ENCODE results near the gene ADGRE3. TPM values are rescaled to one million over a fixed set of nuclear protein-coding genes. Genes with fewer than 3 reads are reported as not detected.

Gene ADGRE3
- total and polyA plus RNA-seq, 2 donors (not counting 1 experiment from before 2014, with no cell fraction given) = 0.17 to 0.46 TPM

DNA sequence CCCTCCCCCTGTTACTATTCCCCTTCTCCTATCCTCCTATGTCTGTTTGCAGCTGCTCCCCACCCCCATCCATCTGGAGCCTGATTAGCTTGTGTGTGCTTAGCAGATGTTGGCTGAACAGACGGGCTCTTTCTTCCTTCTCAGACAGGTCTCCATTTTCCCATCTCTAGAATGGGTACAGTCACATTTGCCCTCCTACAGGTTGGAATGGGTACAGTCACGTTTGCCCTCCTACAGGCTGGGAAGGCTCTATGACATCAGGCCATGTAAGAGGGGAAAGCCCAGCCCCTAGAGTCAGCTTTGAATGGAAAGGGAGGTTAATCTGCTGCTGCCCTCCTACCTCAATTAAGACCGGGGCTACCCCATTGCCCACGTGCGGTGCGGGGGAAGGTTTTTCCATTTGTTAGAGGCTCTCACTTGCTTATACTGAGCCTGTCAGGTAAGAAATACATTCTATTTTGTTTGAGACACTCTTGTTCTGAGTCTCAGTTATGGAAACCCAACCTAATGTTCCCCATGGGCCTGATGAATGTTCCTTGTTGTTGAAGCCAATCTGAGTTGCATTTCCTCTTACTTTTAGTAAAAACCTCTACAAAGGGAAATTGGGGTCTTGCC is 93.9 kb downstream of the ADGRE3 start:
- Mint-ChIP-seq H3K9me3 (ENCODE audit: insufficient read depth) (no peaks in the 10 kb centered on the region), H3K27me3 (no peaks in the 10 kb centered on the region), H3K4me3 (peak overlapping the region; percentile 16), H3K27ac (peak overlapping the region; percentile 60), H3K4me1 (peaks cover 61% of the 10 kb centered on the region)
- POLR2A ChIA-PET = interaction anchor here (0.6 kb wide), 1 partner anchor 26 kb away, joined by 6 read pairs; no protein-coding TSS in a partner anchor
- ATAC-seq (ENCODE audit: low read depth) (no peak), DNase-seq (peak; percentile 53)
- Histone ChIP-seq H4K20me1 (ENCODE audit: control insufficient read depth, insufficient read depth, low read length, poor library complexity, severe bottlenecking) (peaks cover 9% of the 10 kb centered on the region), H3K79me2 (ENCODE audit: control insufficient read depth, insufficient read depth, low read length) (peaks cover 51% of the 10 kb centered on the region), H3K36me3 (replicated peaks in 1 of 2; ENCODE audit: control extremely low read depth in 1 of 2, control insufficient read depth in 1 of 2, extremely low read depth in 1 of 2, insufficient read depth in 2 of 2, low read length in 1 of 2) (no peaks in the 10 kb centered on the region), H3K27me3 (replicated peaks in 1 of 4; ENCODE audit: control extremely low read depth in 1 of 4, control insufficient read depth in 3 of 4, insufficient read depth in 4 of 4, low read length in 3 of 4) (no peaks in the 10 kb centered on the region), H3K27ac (ENCODE audit: low read length in 2 of 2) (peak overlapping the region in 1 of 2 donors; percentile 39), H3K9ac (ENCODE audit: low read length) (no peak overlapping the region), H3K4me2 (replicated peaks; ENCODE audit: low read depth, low read length, poor library complexity, severe bottlenecking) (peak overlapping the region; percentile 9), H3K9me3 (ENCODE audit: control extremely low read depth in 1 of 3, control insufficient read depth in 2 of 3, insufficient read depth in 1 of 3, low read length in 2 of 3) (peaks cover 0 to 6% (median 0%) of the 10 kb centered on the region in 3 donors), H3K4me3 (ENCODE audit: control extremely low read depth in 1 of 5, extremely low read depth in 1 of 5, insufficient read depth in 1 of 5, low read depth in 2 of 5, low read length in 4 of 5) (no peak overlapping the region), H3K4me1 (ENCODE audit: control insufficient read depth in 2 of 2, insufficient read depth in 2 of 2, low read length in 2 of 2) (peaks cover 53 to 74% of the 10 kb centered on the region in 2 donors), H2AFZ (ENCODE audit: insufficient read depth, low read depth, low read length, poor library complexity, severe bottlenecking) (no peak overlapping the region)
- WGBS (ENCODE audit: insufficient coverage) = 0% methylated on average over 1 of the region's 6 CpGs
- TF ChIP-seq, protein P1, sequence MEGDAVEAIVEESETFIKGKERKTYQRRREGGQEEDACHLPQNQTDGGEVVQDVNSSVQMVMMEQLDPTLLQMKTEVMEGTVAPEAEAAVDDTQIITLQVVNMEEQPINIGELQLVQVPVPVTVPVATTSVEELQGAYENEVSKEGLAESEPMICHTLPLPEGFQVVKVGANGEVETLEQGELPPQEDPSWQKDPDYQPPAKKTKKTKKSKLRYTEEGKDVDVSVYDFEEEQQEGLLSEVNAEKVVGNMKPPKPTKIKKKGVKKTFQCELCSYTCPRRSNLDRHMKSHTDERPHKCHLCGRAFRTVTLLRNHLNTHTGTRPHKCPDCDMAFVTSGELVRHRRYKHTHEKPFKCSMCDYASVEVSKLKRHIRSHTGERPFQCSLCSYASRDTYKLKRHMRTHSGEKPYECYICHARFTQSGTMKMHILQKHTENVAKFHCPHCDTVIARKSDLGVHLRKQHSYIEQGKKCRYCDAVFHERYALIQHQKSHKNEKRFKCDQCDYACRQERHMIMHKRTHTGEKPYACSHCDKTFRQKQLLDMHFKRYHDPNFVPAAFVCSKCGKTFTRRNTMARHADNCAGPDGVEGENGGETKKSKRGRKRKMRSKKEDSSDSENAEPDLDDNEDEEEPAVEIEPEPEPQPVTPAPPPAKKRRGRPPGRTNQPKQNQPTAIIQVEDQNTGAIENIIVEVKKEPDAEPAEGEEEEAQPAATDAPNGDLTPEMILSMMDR (IDR thresholded peaks at IDR 0.05) = no peak
- no peak for TF ChIP-seq EZH2 (IDR thresholded peaks at IDR 0.05; ENCODE audit: borderline replicate concordance, insufficient read depth, low read depth, low read length, poor library complexity, severe bottlenecking)
- intact Hi-C loops (cut with micrococcal nuclease) = no loop called here
- CTCF ChIA-PET = interaction anchor here (2.9 kb wide), 1 partner anchor 105 kb away, joined by 23 read pairs; no protein-coding TSS in a partner anchor

- peak overlapping the region; percentile 74 for H3K4me3 Mint-ChIP-seq
- no peak overlapping the region for H3K9ac ChIP-seq (ENCODE audit: low read length)
- WGBS (ENCODE audit: insufficient coverage) = 10% methylated on average over 3 of the region's 6 CpGs
- H3K36me3 ChIP-seq (replicated peaks in 1 of 2; ENCODE audit: control extremely low read depth in 1 of 2, control insufficient read depth in 1 of 2, extremely low read depth in 1 of 2, insufficient read depth in 2 of 2, low read length in 1 of 2) = no peaks in the 10 kb centered on the region
- CTCF ChIA-PET = interaction anchor here (0.7 to 13.4 kb wide), 5 partner anchors 10 to 110 kb away, joined by 3 to 681 read pairs (median 4); partner anchors contain the start of gene ZNF333
- no peaks in the 10 kb centered on the region for H3K27me3 ChIP-seq (replicated peaks in 1 of 4; ENCODE audit: control extremely low read depth in 1 of 4, control insufficient read depth in 3 of 4, insufficient read depth in 4 of 4, low read length in 3 of 4)
- intact Hi-C loops (cut with micrococcal nuclease) = loop anchor here (1.0 to 10.0 kb wide), 2 partner anchors 26 to 547 kb away; a partner anchor contains a TSS
- peak overlapping the region; percentile 42 to 72 for H3K27ac ChIP-seq (ENCODE audit: low read length in 2 of 2)
- H3K79me2 ChIP-seq (ENCODE audit: control insufficient read depth, insufficient read depth, low read length) = peaks cover 27% of the 10 kb centered on the region
- TF ChIP-seq, protein P1 (IDR thresholded peaks at IDR 0.05) = no peak
- no peak for TF ChIP-seq EZH2 (IDR thresholded peaks at IDR 0.05; ENCODE audit: borderline replicate concordance, insufficient read depth, low read depth, low read length, poor library complexity, severe bottlenecking)
- no peaks in the 10 kb centered on the region for H3K9me3 Mint-ChIP-seq (ENCODE audit: insufficient read depth)
- peak; percentile 49 for ATAC-seq (ENCODE audit: low read depth)
- no peaks in the 10 kb centered on the region for H3K27me3 Mint-ChIP-seq
- peak overlapping the region; percentile 94 for H3K27ac Mint-ChIP-seq
- H4K20me1 ChIP-seq (ENCODE audit: control insufficient read depth, insufficient read depth, low read length, poor library complexity, severe bottlenecking) = no peaks in the 10 kb centered on the region
- peak; percentile 75 for DNase-seq
- H2AFZ ChIP-seq (ENCODE audit: insufficient read depth, low read depth, low read length, poor library complexity, severe bottlenecking) = no peak overlapping the region
- peaks cover 58% of the 10 kb centered on the region for H3K4me1 Mint-ChIP-seq
- H3K4me1 ChIP-seq (ENCODE audit: control insufficient read depth in 2 of 2, insufficient read depth in 2 of 2, low read length in 2 of 2) = peaks cover 65 to 82% of the 10 kb centered on the region in 2 donors
- H3K4me2 ChIP-seq (replicated peaks; ENCODE audit: low read depth, low read length, poor library complexity, severe bottlenecking) = peak overlapping the region; percentile 40
- H3K9me3 ChIP-seq (ENCODE audit: control extremely low read depth in 1 of 3, control insufficient read depth in 2 of 3, insufficient read depth in 1 of 3, low read length in 2 of 3) = peaks cover 0 to 6% (median 0%) of the 10 kb centered on the region in 3 donors
- no peak overlapping the region for H3K4me3 ChIP-seq (ENCODE audit: control extremely low read depth in 1 of 5, extremely low read depth in 1 of 5, insufficient read depth in 1 of 5, low read depth in 2 of 5, low read length in 4 of 5)
- POLR2A ChIA-PET = interaction anchor here (0.7 kb wide), 1 partner anchor 18 kb away, joined by 9 read pairs; no protein-coding TSS in a partner anchor
Measured at GRCh38 chr19:14577885-14578427, 96.7 kb downstream of the ADGRE3 start.
